Measurements from ENCODE around the gene RAB44.
A peak's percentile ranks its signal among the peaks of the same experiment; 100 is the strongest.

Gene RAB44

DNA sequence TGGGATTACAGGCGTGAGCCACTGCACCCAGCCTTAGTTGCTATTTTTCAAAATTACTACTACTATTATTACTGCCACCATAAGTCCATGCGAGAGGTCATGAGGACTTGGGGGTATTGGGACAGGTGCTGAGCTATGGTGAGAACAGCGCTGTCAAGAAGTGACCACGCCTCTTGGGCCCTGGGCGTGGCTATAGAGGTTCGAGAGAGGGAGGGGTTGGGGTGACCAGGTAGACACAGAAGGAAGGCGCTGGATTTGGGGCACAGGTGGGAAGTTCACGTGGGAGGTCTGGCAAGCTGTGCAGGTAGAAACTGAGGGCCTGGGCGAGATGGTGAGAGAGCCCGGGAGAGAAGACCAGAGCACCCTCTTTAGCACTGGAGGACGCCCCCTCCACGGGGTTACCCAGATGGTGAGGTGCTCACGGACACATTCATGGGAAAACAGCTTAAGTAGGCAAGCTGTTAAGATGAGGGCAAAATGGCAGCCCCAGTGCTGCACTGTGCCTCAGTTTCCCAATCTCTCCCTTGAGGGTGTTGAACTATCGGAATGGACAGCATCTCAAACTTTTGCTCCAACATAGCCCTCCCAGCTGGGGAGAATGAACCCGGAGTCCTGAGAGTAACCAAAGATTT, 61.0 kb downstream of the RAB44 start:
- H3K36me3 Mint-ChIP-seq (ENCODE audit: low read depth) = peaks cover 3% of the 10 kb centered on the region
- no peak overlapping the region for H3K4me3 Mint-ChIP-seq
- no peaks in the 10 kb centered on the region for H3K9me3 Mint-ChIP-seq
- no peak overlapping the region for H3K27ac Mint-ChIP-seq
- no peaks in the 10 kb centered on the region for H3K27me3 Mint-ChIP-seq (ENCODE audit: low read depth)
- peaks cover 51% of the 10 kb centered on the region for H3K4me1 Mint-ChIP-seq (ENCODE audit: low read depth)

DNA sequence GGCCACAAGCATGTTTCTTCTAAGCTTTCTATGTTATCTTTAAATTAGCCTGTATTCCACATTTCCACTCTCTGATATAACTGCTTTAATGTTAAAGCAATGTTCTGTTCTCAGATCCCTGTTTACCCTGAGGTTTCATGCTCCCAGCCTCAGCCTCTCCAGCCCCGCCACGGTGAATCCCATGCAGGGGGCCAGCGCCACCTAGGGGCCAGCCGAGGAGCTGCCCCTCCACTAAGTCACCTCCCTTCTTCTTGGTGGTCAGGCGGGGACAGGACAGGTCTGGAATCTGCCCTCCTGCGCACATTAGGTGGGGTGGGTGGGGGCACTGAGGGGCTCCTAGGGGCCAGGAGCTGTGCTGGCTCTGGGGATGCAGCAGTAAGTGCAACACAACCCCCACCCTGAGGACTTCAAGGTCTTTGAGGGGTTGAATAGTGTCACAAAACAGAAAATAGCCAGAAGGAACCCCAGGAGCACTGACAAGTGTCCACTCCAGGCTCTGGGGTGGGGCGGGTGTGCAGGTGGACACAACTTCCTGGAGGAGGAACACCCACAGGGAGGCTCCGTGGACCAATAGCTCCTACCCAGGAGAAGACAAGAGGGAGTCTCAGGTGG, 61.6 kb downstream of the RAB44 start:
- H3K4me1 Mint-ChIP-seq (ENCODE audit: low read depth) = peaks cover 45% of the 10 kb centered on the region
- no peaks in the 10 kb centered on the region for H3K27me3 Mint-ChIP-seq (ENCODE audit: low read depth)
- no peak overlapping the region for H3K27ac Mint-ChIP-seq
- peaks cover 3% of the 10 kb centered on the region for H3K36me3 Mint-ChIP-seq (ENCODE audit: low read depth)
- H3K9me3 Mint-ChIP-seq = no peaks in the 10 kb centered on the region
- H3K4me3 Mint-ChIP-seq = no peak overlapping the region

DNA sequence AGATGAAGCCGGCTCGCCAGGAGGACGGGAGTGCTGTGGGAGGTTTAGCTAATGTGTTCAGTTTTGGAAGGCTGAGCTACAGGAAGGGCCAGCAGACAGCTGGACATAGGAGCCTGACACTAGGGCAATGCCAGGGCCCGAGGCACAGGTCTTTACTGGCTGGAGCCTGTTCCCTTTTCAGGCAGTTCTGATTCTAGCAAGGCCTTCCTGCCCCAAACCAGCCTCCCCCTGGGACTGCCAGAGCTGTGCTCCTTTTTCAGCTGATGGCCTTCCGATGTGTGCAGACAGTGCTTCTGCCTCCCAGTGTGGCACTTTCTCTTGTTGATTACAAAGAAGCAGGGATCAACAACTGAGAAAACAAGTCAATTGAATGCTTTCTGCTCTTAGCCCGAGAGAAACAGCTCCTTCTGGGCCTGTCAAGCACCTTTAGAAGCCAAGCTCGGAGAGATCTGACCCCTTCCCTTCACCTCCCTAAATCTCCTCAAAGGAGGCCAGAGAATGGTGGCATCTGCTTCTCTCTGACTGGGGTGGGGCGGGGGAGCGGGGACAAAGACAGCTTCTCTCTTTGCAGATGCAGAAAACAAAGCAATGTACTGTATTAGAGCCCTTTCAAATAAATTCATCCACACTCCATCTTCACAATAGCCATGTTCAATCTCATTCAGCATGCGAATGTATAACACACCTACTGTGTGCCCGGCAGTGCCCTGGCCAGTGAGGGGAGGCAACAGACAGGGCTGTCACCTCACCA, 63.2 kb downstream of the RAB44 start:
- Mint-ChIP-seq H3K27ac (no peak overlapping the region), H3K27me3 (ENCODE audit: low read depth) (no peaks in the 10 kb centered on the region), H3K4me1 (ENCODE audit: low read depth) (peaks cover 31% of the 10 kb centered on the region), H3K36me3 (ENCODE audit: low read depth) (no peaks in the 10 kb centered on the region), H3K4me3 (no peak overlapping the region), H3K9me3 (no peaks in the 10 kb centered on the region)

DNA sequence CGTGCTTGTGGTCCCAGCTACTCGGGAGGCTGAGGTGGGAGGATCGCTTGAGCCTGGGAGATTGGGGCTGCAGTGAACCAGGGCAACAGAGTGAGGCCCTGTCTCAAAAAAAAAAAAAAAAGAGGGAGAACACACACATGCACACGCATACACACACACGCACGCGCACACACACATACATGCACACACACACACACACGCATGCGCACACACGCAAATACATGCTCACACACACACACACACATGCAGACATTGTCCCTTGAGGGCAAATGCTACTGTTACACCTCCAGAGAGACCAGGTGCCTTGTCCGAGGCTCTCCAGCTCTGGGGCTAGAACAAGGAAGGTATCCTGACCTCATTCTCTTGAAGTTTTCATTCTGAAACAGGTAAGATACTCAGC, 64.5 kb downstream of the RAB44 start:
- peaks cover 24% of the 10 kb centered on the region for H3K4me1 Mint-ChIP-seq (ENCODE audit: low read depth)
- H3K36me3 Mint-ChIP-seq (ENCODE audit: low read depth) = no peaks in the 10 kb centered on the region
- H3K4me3 Mint-ChIP-seq = no peak overlapping the region
- H3K27ac Mint-ChIP-seq = no peak overlapping the region
- no peaks in the 10 kb centered on the region for H3K9me3 Mint-ChIP-seq
- H3K27me3 Mint-ChIP-seq (ENCODE audit: low read depth) = no peaks in the 10 kb centered on the region

DNA sequence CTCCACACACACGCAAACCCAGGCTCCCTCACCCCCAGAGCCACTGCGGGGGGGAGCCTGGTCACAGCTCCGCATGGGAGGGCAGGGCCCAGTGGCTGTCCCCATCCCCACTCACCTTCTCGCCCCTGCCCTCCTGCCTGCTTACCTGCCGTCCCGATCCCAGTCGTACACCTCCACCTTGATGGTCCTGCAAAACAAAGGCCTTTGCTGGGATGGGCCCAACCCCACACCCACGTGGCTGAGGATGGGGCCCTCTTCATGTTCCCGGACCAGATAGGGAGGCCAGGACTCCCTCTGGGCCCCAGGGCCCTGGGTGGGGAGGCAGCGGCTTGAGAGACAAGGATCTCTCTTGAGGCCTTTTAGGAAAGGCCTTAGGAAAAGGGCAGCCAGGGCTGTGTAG, 67.6 kb downstream of the RAB44 start:
- H3K36me3 Mint-ChIP-seq (ENCODE audit: low read depth) = no peaks in the 10 kb centered on the region
- H3K4me1 Mint-ChIP-seq (ENCODE audit: low read depth) = peaks cover 28% of the 10 kb centered on the region
- no peak overlapping the region for H3K4me3 Mint-ChIP-seq
- no peaks in the 10 kb centered on the region for H3K9me3 Mint-ChIP-seq
- H3K27ac Mint-ChIP-seq = no peak overlapping the region
- no peaks in the 10 kb centered on the region for H3K27me3 Mint-ChIP-seq (ENCODE audit: low read depth)

DNA sequence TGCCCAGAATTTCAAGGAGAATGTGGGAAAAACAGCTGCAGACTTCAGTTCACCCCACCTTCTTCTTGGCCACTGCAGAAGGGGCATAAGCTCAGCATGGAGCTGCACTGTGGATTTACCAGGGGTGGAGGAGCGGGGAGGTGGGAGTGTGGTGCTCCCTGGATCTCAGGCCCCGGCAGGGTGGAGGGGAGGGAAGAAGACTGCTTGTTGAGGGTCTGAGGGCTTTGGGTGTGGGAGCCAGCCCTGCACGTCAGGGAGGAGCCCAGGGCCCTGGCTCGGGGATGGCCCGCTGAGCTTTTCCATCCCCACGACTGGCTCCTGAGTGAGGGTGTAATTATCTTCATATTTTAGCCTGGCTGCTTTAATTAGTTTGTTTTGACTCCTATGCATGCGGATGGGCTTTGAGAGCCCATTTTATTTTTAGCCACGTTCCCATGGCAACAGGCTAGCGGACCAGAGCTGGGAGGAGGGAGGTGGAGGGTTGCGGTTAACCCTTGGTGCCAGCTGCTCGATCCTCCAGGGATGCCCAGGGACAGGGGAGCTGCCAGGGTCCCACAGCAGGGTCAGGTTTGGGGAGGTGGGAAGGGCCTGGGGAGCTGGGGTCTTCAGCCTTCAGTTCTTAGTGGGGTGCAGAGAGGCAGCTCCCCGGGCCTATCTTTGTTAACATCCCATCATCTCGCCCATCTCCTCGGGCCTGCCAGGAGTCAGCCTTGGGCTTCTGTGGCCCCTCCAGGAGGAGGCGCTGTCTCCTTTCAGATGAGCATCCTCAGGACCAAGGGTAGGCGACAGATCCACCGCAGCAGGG, 68.2 kb downstream of the RAB44 start:
- Mint-ChIP-seq H3K27ac (peak overlapping the region; percentile 24), H3K36me3 (ENCODE audit: low read depth) (no peaks in the 10 kb centered on the region), H3K4me3 (no peak overlapping the region)

DNA sequence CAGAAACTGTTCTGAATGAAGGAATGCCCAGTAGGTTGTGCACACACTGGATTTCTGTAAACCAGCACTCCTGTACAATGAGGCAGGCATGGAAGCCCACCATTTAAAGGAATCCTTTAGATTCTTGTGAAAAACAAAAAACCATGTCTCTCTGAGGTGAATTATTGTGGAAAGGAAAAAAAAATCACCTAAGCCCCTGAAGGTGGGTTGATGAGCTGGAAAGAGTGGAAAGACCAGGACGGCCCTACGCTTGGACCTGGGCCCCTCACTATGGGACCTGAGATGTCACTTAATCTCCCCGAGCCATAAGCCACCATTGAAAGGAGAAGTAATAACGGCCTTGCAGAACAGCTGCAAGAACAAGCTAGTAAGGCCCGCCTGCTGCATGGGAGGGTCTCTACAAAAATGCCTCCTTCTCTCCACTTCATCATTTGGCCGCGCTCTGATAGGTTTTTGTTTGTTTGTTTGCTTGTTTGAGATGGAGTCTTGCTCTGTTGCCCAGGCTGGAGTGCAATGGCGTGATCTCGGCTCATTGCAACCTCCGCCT, 68.8 kb downstream of the RAB44 start:
- no peak overlapping the region for H3K4me3 Mint-ChIP-seq
- no peaks in the 10 kb centered on the region for H3K27me3 Mint-ChIP-seq (ENCODE audit: low read depth)
- H3K36me3 Mint-ChIP-seq (ENCODE audit: low read depth) = no peaks in the 10 kb centered on the region
- no peaks in the 10 kb centered on the region for H3K9me3 Mint-ChIP-seq
- H3K27ac Mint-ChIP-seq = peak overlapping the region; percentile 24
- peaks cover 41% of the 10 kb centered on the region for H3K4me1 Mint-ChIP-seq (ENCODE audit: low read depth)

More for the DNA sequence above, 68.2 kb downstream of the RAB44 start:
- H3K27me3 Mint-ChIP-seq (ENCODE audit: low read depth) = no peaks in the 10 kb centered on the region
- no peaks in the 10 kb centered on the region for H3K9me3 Mint-ChIP-seq
- peaks cover 34% of the 10 kb centered on the region for H3K4me1 Mint-ChIP-seq (ENCODE audit: low read depth)

DNA sequence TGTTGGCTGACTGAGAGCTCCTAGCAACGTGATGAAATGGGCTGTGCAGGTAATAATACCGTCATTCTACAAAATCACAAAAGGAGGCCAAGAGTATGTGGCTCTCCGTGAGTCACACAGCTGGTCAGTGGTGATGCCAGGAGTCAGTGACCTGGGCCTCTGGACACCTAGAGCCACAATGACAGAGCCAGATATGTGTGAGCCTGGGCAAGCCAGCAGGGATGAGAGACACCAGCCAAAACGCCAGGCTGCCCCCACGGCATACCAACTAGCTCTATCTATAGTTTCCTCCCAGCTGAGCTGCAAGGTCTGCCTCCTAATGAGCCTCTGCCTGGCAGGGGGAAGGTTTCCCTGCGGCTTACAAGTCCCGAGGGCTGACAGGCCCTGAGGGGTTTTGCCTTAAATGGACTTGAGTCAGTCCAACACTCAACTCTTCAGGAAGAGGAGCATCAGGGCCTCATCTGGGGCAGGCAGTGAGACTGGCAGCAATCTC, 71.6 kb downstream of the RAB44 start:
- Mint-ChIP-seq H3K9me3 (no peaks in the 10 kb centered on the region), H3K4me3 (peak overlapping the region; percentile 60), H3K36me3 (ENCODE audit: low read depth) (no peaks in the 10 kb centered on the region), H3K27me3 (ENCODE audit: low read depth) (no peaks in the 10 kb centered on the region), H3K4me1 (ENCODE audit: low read depth) (peaks cover 48% of the 10 kb centered on the region), H3K27ac (peak overlapping the region; percentile 86)

DNA sequence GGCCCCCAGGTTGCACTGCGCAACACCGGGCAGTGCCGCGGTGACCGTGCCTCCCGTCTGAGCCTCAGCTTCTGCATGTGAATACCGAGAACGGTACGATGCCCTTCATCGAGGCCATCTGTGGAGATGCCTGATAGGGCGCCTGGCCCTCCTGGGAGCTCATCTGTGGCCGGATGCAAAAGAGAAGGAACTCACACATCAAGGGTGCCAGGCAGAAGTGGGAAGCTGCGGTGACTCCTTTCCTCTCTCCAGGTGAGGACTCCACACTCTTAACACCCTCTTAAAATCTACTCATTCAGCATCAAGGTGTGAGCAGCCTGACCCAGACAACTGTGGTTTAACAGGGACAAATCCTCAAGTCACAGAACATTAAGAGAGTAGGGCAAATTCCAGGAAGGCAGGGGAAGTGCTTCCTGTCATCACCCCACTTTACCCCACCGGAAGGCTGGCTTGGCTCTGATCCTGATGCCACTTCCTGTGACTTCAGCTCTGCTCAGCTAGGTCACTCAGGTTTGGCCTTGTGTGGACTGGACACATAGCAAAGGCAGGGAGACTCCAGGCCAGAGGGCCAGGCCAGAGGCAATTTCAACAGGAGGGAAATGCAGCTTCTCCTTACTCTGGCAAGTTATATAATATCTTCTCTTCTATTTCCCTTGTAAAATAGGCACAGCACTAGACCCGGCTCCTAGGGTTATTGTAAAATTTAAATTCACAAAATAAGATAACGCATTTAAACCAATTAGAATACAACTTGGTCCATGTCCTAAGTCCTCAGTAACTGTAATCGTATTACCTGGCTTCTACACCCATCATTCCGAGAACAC, 72.3 kb downstream of the RAB44 start:
- peak overlapping the region; percentile 86 for H3K27ac Mint-ChIP-seq
- H3K4me1 Mint-ChIP-seq (ENCODE audit: low read depth) = peaks cover 48% of the 10 kb centered on the region
- no peaks in the 10 kb centered on the region for H3K9me3 Mint-ChIP-seq
- H3K4me3 Mint-ChIP-seq = peak overlapping the region; percentile 60
- H3K27me3 Mint-ChIP-seq (ENCODE audit: low read depth) = no peaks in the 10 kb centered on the region
- H3K36me3 Mint-ChIP-seq (ENCODE audit: low read depth) = no peaks in the 10 kb centered on the region

DNA sequence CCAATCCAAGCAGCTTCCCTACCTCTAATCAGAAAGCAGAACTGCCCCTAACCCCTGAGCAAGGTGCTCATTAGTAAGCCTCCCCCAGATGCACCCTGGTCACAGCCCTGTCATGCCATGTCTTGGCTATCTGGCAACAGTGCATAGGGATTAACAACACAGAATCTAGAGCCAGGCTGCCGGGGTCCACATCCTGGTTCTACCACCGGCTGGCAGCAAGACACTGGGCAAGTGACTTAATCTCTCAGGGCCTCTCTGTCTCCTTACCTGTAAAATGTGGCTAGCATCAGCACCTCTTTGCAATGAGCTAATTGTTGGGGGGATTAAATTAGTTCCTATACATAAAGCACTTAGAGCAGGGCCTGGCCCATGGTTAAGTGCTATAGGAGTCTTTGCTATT, 73.5 kb downstream of the RAB44 start:
- Mint-ChIP-seq H3K4me3 (no peak overlapping the region), H3K36me3 (ENCODE audit: low read depth) (peaks cover 2% of the 10 kb centered on the region)

DNA sequence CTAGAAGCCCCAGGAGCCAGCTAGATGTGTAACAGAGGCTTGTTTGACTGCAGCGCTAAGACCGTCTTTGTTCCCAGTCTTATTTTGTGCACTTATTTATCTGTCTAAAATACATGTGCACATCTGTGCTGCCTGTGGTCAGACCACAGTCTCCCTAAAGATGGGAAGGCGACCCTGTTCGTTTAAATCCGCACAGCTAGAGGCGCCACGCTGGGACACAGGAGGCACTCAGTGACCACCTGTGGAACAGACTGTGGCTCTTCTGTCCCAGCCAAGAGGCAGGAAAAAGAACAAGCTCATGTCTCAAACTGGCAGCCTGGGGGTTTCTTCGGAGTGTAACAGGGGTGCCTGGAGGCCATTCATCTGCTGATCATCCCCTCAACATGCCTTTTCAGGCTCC, 74.8 kb downstream of the RAB44 start:
- Mint-ChIP-seq H3K27me3 (ENCODE audit: low read depth) (peaks cover 6% of the 10 kb centered on the region), H3K27ac (peak overlapping the region; percentile 65), H3K9me3 (no peaks in the 10 kb centered on the region), H3K4me3 (no peak overlapping the region), H3K4me1 (ENCODE audit: low read depth) (peaks cover 43% of the 10 kb centered on the region), H3K36me3 (ENCODE audit: low read depth) (peaks cover 2% of the 10 kb centered on the region)

More for the DNA sequence above, 73.5 kb downstream of the RAB44 start:
- peak overlapping the region; percentile 86 for H3K27ac Mint-ChIP-seq
- peaks cover 4% of the 10 kb centered on the region for H3K27me3 Mint-ChIP-seq (ENCODE audit: low read depth)
- H3K4me1 Mint-ChIP-seq (ENCODE audit: low read depth) = peaks cover 47% of the 10 kb centered on the region
- H3K9me3 Mint-ChIP-seq = no peaks in the 10 kb centered on the region

DNA sequence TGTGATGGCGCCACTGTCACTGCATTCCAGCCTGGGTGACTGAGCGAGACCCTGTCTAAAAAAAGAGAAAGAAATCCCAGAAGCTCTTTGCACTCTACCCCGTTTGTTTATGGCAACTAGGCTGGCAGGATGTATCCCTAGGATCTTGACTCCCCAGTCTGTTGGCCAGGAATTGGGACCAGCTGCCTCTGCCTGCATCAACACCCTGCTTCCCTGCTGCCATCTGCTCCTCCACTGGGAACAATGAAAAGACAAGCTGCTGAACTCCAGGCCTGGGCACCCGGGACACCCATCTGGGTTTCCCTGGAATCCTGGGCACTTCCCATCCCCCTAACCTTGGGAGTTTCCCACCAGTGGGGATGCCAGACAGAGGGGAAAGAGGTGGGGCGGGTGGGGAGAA, 76.7 kb downstream of the RAB44 start:
- H3K4me3 Mint-ChIP-seq = no peak overlapping the region
- H3K27me3 Mint-ChIP-seq (ENCODE audit: low read depth) = peaks cover 11% of the 10 kb centered on the region

DNA sequence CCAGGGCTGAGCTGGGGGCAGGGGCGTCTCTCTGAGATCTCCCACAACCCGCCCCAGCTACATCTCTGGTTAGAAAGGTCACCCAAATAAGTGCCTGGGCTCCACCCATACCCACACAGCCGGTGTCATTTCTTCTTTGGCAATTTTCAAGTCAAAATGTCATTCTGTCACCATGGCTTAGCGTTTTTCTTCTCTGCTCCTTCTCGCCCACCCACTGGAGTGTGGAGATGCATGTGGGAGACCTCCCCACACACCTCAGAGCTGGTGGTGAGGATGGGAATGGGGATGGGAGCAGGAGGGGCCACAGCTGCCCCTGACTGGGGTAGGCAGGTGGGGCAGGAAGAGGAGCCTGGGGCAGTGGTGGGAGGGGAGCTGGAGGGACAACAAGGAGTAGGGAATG, 78.5 kb downstream of the RAB44 start:
- no peak overlapping the region for H3K27ac Mint-ChIP-seq
- peaks cover 21% of the 10 kb centered on the region for H3K4me1 Mint-ChIP-seq (ENCODE audit: low read depth)
- no peak overlapping the region for H3K4me3 Mint-ChIP-seq
- peaks cover 2% of the 10 kb centered on the region for H3K36me3 Mint-ChIP-seq (ENCODE audit: low read depth)
- H3K27me3 Mint-ChIP-seq (ENCODE audit: low read depth) = peaks cover 18% of the 10 kb centered on the region
- H3K9me3 Mint-ChIP-seq = no peaks in the 10 kb centered on the region

More for the DNA sequence above, 76.7 kb downstream of the RAB44 start:
- no peak overlapping the region for H3K27ac Mint-ChIP-seq
- H3K36me3 Mint-ChIP-seq (ENCODE audit: low read depth) = peaks cover 2% of the 10 kb centered on the region
- no peaks in the 10 kb centered on the region for H3K9me3 Mint-ChIP-seq
- H3K4me1 Mint-ChIP-seq (ENCODE audit: low read depth) = peaks cover 34% of the 10 kb centered on the region
